GM19463 (cell line): ENCODE results near the gene GRAMD1A.
"Not testable (repeated sequence)": the region's sequence is repeated elsewhere in the genome, so short reads cannot be mapped to it uniquely, and the experiment has no call there.

Experiments
- ATAC-seq: cut with Tn5 transposase; IDR thresholded peaks from one replicate; pipeline ENCODE4 v1.9.1; 2021; ENCODE audit warnings: mild to moderate bottlenecking, moderate library complexity; ENCODE audit not compliant: unreplicated experiment

Gene GRAMD1A

DNA sequence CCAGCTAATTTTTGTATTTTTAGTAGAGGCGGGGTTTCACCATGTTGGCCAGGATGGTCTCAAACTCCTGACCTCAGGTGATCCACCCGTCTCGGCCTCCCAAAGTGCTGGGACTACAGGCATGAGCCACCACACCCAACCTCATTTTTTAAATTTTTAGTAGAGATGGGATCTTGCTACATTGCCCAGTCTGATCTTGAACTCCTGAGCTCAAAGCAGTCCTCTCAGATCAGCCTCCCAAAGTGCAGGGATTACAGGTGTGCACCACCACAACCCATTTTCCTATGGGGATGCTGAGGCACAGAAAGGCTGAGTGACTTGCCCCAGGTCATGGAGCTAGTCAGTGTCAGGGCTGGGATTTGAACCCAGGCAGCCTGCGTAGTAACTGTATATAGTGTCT lies 51.1 kb downstream of the GRAMD1A start:
- ATAC-seq, result not testable (repeated sequence)

DNA sequence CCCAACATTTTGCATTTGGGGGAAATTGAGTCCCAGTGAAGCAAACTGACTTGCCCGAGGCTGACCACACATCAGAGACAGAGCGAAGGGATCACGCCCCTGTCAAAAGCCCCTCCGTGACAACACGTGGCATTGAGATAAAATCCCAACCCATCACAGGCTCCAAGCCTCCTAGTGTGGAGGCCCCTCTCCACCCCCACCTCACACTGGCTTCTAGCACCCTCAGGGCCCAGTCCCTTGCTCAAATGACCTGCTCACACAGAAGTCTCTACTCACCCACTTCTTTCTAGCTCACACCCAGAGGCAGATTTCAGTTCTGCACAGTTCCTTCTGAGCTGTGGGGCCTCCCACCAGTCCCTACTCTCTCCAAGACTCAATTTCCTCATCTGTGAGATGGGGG lies 51.7 kb downstream of the GRAMD1A start:
- ATAC-seq, result no peak

DNA sequence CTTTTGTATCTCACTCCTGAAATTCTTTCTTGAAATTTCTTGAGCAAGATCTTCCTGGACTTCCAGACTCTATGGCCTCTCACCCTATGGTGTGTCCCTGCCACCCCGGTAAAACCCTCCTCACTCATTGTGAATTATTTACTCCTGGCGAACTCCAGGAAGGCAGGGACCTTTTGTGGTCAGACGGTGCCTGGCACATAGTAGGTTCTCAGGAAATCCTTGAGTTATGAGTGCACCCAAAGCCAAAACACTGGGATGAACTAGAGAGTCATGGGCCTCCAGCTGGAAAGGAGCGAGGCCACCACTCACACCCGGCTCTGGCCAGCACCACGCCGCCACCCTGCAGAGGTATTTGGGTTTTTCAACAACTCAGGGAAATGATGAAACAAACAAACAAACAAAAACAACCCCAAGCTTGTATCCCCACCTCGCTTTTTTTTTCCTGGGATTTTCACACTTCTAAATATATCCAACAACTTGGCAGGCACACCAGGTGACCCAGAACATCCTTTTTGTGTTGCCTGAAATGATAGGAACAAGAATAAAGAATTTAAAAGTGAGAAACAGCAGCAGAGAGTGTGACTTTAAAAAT lies 52.6 kb downstream of the GRAMD1A start:
- ATAC-seq, result no peak

DNA sequence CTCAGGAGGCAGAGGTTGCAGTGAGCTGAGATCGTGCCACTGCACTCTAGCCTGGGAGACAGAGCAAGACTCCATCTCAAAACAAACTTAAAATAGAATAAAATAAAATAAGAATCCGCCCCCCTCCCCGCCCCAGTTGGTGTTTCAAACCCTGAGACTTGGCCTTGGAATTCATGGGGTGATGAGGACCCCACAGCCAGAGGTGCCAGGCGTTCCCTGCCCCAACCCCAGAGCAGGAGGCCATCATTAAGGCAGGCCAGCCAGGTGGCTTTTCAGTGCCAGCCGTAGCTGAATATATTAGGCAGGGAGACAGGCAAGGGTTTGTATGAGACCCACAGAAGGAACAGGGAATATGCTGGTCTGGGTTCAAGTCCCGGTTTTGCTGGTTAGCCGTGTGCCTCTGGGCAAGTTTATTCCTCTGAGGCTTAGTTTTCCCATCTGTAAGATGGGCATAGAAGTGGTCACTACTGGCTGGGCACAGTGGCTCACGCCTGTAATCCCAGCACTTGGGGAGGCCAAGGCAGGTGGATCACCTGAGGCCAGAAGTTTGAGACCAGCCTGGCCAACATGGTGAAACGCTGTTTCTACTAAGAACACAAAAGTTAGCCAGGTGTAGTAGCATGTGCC lies 53.7 kb downstream of the GRAMD1A start:
- no peak for ATAC-seq

DNA sequence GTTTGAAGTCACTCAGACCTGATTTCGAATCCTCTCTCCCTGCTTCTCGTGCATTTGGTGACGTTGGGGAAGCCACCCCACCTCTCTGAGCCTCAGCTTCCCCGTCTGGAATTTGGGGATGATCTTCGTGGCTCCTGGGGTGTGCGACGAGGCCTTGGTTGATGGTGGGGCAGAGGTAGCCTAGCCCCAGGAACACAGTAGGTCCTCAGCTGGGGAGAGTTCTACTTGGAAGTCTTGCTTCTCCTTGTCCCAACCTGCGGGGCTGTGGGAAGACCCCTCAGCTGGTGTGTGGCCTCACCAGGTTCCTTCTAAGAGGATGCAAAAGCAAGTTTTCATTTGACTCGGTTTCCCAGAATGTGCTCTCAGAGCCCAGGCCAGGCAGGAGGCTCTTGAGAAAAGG lies 54.5 kb downstream of the GRAMD1A start:
- no peak for ATAC-seq

DNA sequence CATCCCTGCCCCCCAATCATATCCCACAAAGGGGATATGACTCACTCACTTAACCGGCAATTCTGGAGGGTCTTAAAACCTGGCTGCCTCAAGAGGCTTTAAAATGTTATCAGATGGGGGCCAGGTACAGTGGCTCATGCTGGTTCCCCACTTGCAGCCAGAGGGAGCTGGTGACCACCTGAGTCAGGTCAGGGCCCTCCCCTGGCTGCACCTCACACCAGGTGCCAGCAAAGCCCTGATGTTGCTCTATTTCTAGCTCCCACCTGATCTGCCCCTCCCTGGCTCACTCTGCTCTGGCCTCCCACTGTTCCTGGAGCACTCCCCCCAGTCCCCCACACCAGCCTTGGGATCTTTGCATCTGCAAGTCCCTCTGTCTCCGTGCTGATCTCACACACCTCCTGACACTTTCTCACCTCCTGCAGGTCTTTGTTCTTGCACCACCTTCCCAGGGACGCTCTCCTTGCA lies 55.6 kb downstream of the GRAMD1A start:
- ATAC-seq, result no peak

DNA sequence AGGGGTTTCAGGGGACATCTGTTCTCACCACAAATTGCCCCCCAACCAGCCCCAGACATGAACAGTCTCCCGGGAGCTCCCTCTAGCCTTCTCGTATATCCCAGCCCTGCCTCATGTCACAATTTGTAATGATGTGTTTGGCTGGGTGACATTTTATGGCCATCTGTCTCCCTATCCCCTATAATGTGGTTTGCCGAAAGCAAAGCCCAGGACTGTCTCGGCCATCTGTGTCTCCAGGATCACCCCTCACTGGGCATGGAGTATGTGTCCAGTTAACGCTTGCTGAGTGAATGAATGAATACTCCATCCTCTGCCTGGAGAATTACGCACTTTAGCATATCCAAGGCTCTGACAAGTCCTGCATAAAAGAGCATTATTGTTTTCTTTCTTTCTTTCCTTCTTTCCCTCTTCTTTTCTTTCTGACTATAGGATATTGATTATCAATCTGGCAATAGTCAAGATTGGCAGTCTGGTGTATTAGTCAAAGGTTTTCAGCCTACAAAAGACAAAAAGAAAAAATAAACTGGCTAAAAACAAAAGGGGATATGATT lies 56.5 kb downstream of the GRAMD1A start:
- ATAC-seq, result no peak

DNA sequence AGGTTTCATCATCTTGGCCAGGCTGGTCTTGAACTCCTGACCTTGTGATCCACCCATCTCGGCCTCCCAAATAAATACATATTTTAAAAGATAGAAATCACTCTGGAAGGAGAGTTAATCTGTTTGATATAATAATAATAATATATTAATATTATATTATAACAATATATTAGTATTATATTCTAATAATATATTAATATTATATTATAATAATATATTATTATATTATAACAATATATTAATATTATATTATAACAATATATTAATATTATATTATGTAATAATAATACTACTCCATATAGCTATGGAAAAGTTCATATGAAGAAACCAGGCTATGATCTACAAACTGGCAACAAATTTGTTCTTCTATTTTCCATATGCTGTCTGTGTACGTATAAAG lies 58.2 kb downstream of the GRAMD1A start:
- ATAC-seq, result no peak

DNA sequence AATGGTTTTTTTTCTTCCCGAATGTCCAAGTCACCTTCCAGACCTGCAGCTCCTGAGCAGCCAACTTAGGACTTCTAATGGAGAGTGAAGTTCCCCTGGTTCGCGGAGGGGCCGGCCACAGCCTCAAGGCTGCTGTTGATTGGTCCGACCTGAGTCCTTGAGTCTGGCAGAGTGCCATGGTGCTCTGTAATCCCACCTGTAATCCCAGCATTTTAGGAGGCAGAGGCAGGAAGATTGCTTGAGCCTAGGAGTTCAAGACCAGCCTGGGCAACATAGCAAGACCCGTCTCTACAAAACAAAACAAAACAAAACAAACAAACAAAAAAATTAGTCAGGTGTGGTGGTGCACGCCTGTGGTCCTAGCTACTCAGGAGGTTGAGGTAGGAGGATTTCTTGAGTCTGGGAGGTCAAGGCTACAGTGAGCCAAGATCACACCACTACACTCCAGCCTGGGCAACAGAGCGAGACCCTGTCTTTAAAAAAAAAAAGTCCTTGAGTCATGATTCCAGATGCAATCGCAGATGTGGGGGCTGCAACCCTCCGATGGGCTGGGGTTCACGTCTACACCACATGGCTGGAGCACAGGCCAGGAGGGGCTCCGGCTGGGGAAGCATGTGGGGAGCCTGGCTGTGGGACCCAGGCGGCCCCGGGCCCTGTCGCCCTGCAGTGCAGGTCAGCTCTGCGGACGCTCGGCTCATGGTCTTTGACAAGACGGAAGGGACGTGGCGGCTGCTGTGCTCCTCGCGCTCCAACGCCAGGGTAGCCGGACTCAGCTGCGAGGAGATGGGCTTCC lies 59.1 kb downstream of the GRAMD1A start:
- no peak for ATAC-seq

DNA sequence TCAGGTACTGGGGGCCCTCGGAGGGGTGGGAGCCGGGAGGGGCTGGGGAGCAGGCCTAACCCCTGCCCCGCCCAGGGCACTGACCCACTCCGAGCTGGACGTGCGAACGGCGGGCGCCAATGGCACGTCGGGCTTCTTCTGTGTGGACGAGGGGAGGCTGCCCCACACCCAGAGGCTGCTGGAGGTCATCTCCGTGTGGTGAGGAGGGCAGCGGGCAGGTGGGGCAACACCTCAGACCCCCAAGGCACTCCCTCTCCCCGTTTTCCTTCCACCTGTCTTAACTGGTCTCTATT lies 59.6 kb downstream of the GRAMD1A start:
- no peak for ATAC-seq

DNA sequence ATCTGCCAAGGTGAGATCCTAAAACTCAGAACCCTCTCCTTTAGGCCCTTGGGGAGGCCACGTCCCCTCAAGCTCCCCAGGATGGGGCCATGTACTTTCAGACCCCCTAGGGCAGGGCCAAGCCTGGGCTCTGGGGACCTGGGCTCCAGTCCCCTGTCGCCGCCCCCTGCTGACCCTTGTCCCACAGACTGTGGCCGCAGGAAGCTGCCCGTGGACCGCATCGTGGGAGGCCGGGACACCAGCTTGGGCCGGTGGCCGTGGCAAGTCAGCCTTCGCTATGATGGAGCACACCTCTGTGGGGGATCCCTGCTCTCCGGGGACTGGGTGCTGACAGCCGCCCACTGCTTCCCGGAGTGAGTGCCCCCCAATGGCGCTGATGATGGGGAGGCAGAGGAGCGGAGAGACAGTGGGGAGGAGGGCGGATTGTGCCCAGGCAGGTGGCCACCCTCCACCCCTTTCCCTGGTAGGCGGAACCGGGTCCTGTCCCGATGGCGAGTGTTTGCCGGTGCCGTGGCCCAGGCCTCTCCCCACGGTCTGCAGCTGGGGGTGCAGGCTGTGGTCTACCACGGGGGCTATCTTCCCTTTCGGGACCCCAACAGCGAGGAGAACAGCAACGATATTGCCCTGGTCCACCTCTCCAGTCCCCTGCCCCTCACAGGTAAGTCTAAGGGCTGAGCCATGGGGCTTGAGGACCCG lies 60.2 kb downstream of the GRAMD1A start:
- ATAC-seq, result no peak

DNA sequence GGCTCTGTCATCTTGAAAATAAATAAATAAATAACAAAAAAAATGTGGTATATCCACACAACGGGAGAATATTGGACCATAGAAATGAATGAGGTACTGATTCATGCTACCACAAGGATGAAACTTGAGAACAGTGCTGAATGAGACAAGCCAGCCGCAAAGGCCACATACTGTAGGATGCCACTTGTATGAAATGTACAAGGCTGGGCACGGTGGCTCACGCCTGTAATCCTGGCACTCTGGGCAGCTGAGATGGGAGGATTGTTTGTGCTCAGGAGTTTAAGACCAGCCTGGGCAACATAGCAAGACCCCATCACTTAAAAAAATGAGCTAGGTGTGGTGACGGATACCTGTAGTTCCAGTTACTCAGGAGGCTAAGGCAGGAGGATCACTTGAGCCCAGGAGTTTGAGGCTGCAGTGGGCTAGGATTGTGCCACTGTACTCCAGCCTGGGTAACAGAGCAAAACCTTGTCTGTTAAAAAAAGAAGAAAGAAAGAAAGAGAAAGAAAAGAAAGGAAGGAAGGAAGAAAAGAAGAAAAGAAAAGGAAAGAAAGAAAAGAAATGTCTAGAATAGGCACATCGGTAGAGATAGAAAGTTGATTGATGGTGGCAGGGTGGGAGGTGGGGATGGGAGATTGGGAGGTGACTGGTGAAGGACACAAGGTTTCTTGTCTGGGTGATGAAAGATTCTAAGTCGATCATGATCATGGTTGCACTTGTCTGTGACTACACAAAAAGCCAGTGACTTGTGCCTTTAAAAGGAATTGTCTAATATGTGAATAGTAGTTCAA lies 61.7 kb downstream of the GRAMD1A start:
- no peak for ATAC-seq

DNA sequence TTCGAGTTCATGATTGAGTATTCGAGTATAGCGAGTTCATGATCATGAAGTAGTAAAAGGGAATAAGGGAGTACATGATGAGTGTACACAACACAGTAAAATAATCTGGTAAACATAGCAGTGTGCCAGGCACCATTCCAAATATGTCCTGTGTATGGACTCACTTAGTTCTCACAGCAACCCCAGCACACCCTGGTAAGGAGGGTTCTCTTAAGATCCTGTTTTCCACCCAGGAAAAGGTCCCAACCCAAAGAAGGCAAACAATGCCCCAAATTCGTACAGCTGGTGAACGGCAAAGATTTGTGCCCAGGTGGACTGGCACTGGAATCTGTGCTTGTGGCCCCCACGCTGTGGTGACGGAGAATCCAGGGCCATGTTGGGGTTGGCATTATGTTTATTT lies 62.8 kb downstream of the GRAMD1A start:
- no peak for ATAC-seq

DNA sequence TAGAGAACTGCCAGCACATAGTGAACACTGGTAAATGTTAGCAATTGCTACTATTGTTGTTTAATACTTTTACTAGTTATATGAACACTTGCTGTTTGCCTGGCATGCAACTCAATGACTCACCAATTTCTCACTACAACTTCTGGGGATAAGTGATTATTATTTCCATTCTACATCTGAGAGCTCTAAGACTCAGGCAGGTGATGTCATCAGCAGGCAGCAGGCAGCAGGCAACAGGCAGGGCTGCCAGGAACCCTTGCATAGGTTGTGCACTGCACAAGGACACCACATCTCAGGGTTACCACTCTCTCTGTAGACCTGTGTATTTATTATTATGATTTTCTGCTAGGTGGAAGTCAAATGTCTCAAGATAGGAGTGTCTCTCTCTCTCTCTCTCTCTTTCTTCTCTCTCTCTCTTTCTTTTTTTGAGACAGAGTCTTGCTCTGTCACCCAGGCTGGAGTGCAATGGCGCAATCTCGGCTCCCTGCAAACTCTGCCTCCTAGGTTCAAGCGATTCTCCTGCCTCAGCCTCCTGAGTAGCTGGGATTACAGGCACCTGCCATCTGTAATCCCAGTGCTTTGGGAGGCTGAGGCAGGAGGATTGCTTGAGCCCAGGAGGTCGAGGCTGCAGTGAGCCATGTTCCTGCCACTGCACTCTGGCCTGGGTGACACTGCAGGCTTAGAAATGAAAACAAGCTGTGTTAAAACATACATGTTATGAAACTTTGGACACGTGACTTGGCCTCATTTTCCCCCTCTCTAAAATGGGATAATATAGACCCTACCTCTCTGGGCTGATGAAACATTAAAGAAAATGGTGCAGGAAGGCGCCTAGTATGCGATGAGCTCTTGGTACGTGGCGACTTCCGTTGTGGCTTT lies 64.1 kb downstream of the GRAMD1A start:
- no peak for ATAC-seq

DNA sequence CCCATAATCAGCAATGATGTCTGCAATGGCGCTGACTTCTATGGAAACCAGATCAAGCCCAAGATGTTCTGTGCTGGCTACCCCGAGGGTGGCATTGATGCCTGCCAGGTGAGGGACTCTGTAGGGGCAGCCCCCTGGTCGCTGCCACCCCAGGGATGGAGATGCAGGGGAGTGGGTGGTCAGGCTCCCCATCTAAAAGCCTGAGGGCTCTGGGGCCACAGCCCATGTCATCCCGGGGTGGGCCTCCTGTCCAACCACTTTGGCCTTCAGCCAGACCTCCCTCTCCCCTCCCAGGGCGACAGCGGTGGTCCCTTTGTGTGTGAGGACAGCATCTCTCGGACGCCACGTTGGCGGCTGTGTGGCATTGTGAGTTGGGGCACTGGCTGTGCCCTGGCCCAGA lies 65.5 kb downstream of the GRAMD1A start:
- ATAC-seq, result no peak

DNA sequence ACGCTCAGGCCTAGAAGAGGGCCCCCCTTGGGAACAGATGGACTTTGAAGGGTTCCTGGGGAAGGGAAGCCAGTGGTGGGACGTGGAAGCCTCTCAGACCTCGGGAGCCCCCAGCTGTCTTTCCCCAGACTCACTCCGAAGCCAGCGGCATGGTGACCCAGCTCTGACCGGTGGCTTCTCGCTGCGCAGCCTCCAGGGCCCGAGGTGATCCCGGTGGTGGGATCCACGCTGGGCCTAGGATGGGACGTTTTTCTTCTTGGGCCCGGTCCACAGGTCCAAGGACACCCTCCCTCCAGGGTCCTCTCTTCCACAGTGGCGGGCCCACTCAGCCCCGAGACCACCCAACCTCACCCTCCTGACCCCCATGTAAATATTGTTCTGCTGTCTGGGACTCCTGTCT lies 66.0 kb downstream of the GRAMD1A start:
- no peak for ATAC-seq

DNA sequence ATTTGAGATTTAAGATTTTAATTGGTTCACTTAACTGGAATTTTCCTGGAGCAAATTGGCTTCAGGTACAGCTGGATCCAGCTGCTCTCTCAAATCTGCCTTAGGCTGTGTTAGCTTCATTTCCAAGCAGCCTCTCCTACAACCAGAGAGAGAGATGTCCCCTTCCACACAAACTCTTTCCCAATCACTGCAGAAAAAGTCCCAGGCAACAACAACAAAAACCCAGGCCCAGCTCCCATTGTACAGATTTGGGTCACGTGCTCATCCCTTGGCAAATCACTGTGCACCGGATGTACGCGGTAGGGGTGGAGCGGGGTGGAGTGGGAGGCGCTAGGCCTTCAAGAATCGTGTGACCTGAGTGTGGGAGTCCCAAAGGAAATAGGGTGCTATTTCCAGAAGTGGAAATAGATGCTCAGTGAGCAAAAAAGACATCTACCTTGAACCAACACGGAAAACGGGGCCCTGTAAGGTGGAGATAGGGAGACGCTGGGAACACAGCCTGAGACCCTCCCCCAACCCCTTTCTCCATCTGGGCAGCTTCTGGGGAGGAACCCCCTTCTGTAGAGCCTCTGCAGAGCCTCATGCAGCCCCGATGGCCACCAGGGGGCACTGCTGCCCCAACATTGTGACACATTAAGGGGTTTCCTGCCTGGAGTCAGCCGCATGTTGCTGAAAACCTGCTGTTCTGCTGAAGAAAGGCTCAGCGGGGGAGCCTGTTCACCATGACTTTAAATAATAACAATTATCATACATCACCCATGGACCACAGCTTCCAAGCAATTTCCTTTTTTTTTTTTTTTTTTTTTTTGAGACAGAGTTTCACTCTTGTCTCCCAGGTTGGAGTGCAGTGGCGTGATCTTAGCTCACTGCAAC lies 66.8 kb downstream of the GRAMD1A start:
- ATAC-seq, result no peak

DNA sequence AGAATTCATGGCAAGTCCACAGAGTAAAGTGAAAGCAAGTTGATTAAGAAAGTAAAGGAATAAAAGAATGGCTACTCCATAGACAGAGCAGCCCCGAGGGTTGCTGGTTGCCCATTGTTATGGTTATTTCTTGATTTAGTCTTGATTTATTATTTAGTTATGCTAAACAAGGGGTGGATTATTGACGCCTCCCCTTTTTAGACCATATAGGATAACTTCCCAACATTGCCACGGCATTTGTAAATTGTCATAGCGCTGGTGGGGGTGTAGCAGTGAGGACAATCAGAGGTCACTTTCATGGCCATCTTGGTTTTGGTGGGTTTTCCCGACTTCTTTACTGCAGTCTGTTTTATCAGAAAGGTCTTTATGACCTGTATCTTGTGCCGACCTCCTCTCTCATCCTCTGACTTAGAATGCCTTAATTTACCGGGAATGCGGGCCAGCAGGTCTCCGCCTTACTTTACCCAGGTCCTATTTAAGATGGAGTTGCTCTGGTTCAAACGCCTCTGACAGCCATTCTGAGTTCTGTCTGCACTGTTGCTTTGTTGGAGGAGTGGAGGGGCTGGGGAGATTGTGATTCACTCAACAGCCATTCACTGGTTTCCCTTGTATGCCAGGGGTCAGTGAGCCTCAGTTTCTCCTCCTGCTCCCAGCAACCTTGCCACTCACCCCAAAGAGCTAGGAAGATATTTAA lies 69.0 kb downstream of the GRAMD1A start:
- ATAC-seq, result no peak
